ENCODE measurements around the gene FBXL17. TPM values are rescaled to one million over a fixed set of nuclear protein-coding genes. Genes with fewer than 3 reads are reported as not detected.

FBXL17 gene
- total and polyA plus RNA-seq, 2 of the 13 experiments (the other 11 are each of a cell fraction or from before 2014, with no cell fraction given) = 3.0 to 7.9 TPM

- TF ChIP-seq, protein P1, sequence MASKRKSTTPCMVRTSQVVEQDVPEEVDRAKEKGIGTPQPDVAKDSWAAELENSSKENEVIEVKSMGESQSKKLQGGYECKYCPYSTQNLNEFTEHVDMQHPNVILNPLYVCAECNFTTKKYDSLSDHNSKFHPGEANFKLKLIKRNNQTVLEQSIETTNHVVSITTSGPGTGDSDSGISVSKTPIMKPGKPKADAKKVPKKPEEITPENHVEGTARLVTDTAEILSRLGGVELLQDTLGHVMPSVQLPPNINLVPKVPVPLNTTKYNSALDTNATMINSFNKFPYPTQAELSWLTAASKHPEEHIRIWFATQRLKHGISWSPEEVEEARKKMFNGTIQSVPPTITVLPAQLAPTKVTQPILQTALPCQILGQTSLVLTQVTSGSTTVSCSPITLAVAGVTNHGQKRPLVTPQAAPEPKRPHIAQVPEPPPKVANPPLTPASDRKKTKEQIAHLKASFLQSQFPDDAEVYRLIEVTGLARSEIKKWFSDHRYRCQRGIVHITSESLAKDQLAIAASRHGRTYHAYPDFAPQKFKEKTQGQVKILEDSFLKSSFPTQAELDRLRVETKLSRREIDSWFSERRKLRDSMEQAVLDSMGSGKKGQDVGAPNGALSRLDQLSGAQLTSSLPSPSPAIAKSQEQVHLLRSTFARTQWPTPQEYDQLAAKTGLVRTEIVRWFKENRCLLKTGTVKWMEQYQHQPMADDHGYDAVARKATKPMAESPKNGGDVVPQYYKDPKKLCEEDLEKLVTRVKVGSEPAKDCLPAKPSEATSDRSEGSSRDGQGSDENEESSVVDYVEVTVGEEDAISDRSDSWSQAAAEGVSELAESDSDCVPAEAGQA (IDR thresholded peaks at IDR 0.05; ENCODE audit: low read depth) = no peak
- TF ChIP-seq, protein P1 (CRISPR knock-in tag; IDR thresholded peaks at IDR 0.05; ENCODE audit: borderline replicate concordance) = no peak
- TF ChIP-seq NFATC3 (CRISPR knock-in tag; IDR thresholded peaks at IDR 0.05) = no peak
- TF ChIP-seq, protein P2, sequence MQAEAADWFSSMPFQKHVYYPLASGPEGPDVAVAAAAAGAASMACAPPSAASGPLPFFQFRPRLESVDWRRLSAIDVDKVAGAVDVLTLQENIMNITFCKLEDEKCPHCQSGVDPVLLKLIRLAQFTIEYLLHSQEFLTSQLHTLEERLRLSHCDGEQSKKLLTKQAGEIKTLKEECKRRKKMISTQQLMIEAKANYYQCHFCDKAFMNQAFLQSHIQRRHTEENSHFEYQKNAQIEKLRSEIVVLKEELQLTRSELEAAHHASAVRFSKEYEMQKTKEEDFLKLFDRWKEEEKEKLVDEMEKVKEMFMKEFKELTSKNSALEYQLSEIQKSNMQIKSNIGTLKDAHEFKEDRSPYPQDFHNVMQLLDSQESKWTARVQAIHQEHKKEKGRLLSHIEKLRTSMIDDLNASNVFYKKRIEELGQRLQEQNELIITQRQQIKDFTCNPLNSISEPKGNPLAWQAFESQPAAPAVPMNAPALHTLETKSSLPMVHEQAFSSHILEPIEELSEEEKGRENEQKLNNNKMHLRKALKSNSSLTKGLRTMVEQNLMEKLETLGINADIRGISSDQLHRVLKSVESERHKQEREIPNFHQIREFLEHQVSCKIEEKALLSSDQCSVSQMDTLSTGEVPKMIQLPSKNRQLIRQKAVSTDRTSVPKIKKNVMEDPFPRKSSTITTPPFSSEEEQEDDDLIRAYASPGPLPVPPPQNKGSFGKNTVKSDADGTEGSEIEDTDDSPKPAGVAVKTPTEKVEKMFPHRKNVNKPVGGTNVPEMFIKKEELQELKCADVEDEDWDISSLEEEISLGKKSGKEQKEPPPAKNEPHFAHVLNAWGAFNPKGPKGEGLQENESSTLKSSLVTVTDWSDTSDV (CRISPR knock-in tag; IDR thresholded peaks at IDR 0.05) = no peak
- 0 out of 2 replicates have a peak, but pooled peaks have one; percentile 10 for TF ChIP-seq SRY (CRISPR knock-in tag; IDR thresholded peaks at IDR 0.05)
- TF ChIP-seq ZNF350 (CRISPR knock-in tag; IDR thresholded peaks at IDR 0.05; ENCODE audit: borderline replicate concordance, low read depth) = 0 out of 2 replicates have a peak, but pooled peaks have one; percentile 23
- TF ChIP-seq SYNCRIP (IDR thresholded peaks at IDR 0.05; ENCODE audit: insufficient read depth, low read depth, low read length) = no peak
- peak; percentile 29; the same call in 1 of the 2 replicates for TF ChIP-seq FOXC1 (CRISPR knock-in tag; IDR thresholded peaks at IDR 0.05; ENCODE audit: borderline replicate concordance)
- TF ChIP-seq SETDB1 (CRISPR knock-in tag; IDR thresholded peaks at IDR 0.05; ENCODE audit: borderline replicate concordance) = no peak
- no peak for TF ChIP-seq ZNF7 (CRISPR knock-in tag; IDR thresholded peaks at IDR 0.05)
- TF ChIP-seq, protein P3, sequence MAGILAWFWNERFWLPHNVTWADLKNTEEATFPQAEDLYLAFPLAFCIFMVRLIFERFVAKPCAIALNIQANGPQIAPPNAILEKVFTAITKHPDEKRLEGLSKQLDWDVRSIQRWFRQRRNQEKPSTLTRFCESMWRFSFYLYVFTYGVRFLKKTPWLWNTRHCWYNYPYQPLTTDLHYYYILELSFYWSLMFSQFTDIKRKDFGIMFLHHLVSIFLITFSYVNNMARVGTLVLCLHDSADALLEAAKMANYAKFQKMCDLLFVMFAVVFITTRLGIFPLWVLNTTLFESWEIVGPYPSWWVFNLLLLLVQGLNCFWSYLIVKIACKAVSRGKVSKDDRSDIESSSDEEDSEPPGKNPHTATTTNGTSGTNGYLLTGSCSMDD (CRISPR knock-in tag; IDR thresholded peaks at IDR 0.05) = no peak
- TF ChIP-seq KDM4B (CRISPR knock-in tag; IDR thresholded peaks at IDR 0.05) = no peak
- TF ChIP-seq NONO (IDR thresholded peaks at IDR 0.05) = no peak
- 0 out of 2 replicates have a peak, but pooled peaks have one; percentile 31 for TF ChIP-seq NONO (CRISPR knock-in tag; conservative IDR thresholded peaks at IDR 0.05)
- no peak for TF ChIP-seq ZNF510 (CRISPR knock-in tag; IDR thresholded peaks at IDR 0.05; ENCODE audit: low read depth)
- TF ChIP-seq, protein P4, sequence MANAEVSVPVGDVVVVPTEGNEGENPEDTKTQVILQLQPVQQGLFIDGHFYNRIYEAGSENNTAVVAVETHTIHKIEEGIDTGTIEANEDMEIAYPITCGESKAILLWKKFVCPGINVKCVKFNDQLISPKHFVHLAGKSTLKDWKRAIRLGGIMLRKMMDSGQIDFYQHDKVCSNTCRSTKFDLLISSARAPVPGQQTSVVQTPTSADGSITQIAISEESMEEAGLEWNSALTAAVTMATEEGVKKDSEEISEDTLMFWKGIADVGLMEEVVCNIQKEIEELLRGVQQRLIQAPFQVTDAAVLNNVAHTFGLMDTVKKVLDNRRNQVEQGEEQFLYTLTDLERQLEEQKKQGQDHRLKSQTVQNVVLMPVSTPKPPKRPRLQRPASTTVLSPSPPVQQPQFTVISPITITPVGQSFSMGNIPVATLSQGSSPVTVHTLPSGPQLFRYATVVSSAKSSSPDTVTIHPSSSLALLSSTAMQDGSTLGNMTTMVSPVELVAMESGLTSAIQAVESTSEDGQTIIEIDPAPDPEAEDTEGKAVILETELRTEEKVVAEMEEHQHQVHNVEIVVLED (CRISPR knock-in tag; IDR thresholded peaks at IDR 0.05; ENCODE audit: borderline replicate concordance) = peak; percentile 12; the same call in 1 of the 2 replicates
- peak; percentile 75 for TF ChIP-seq KDM2A (CRISPR knock-in tag; IDR thresholded peaks at IDR 0.05; ENCODE audit: borderline replicate concordance, low read depth)
- TF ChIP-seq ZFY (CRISPR knock-in tag; IDR thresholded peaks at IDR 0.05) = no peak
Measured at GRCh38 chr5:108380531-108381349, 1.2 kb downstream of the FBXL17 start (continued).
